Astrocyte of the cerebellum (primary cell): ENCODE measurements around the gene BRI3.

Experiments
- DNase-seq: peaks from one replicate; pipeline ENCODE4 v3.0.0-alpha.2; 2011; ENCODE audit warnings: low read depth
- H3K4me3 ChIP-seq: 2 replicates; pipeline ENCODE4 v1.5.1; 2011; ENCODE audit warnings: mild to moderate bottlenecking, low read depth, low read length, moderate library complexity
- CTCF ChIP-seq: IDR thresholded peaks from 2 replicates; pipeline ENCODE4 v1.5.1; 2012; ENCODE audit warnings: low read length, low read depth, moderate library complexity, mild to moderate bottlenecking; ENCODE audit errors: missing control alignments
- in situ Hi-C: cut with HindIII; loops from 2 replicates; pipeline ENCODE4 v1.10.0; 2017; ENCODE audit warnings: low sequenced_read_pairs

Gene BRI3

DNA sequence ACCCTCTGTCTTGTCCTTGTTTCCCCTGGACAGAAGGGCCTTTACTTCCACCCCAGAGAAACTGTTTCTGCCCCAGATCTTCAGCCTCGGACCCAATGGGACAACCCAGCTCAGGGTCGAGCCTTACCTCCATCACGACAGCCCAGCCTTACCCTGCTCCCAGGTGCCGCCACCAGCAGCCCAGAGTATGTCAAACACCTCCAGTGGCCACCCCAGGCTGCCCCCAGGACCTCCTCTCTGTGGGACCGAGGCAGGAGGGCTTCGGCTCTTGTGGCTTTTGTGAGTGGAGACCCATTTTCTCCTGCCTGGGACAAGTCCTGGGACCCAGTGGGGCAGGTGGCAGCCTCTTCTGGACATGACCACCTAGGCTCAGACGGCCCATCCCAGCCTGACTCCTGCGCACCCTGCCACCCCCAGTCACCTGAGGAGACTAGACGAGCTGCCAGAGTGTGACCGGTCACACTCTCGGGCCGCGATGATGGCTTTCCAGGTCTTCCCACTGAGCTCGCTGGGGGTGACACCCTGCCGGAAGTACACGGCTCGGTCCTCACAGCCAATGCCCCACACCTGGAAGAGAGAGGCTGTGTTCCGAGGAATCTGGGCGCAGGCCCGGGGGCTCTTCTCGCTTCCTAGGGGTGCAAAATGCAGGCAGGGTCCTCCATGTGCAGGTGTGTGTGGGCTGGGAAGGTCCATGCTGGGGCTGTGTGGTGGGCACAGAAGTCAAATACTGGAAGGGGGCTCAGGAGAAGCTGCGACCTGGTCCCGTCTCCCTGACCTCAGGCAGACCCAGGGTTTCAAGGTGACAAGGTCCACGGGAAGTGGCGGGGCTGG lies 44.9 kb upstream of the BRI3 start:
- H3K4me3 ChIP-seq, result no peak overlapping the region
- in situ Hi-C loops, result no loop called here

GRCh38 chr7:98238076-98238475 lies 43.4 kb upstream of the BRI3 start:
- in situ Hi-C loops, result no loop called here
- no peak for DNase-seq
- no peak for TF ChIP-seq CTCF
- H3K4me3 ChIP-seq, result no peak overlapping the region

More for the DNA sequence above, 44.9 kb upstream of the BRI3 start:
- no peak for DNase-seq
- no peak for TF ChIP-seq CTCF

DNA sequence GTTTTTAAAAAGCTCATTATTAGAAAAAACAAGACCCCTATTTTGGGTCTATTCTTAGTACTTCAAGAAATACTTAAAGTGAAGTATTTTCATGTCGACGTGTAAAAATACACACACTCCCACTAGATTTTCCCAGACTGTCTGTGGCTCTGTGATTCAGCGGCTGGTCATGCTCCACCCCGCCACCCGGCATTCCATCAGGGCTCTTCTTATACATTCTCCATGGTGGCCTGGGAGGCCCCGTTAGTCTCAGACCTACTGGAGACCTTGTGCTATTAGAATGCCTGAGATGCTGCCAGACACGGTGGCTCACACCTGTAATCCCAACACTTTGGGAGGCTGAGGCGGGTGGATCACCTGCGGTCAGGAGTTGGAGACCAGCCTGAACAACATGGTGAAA lies 42.5 kb upstream of the BRI3 start:
- no peak for DNase-seq
- in situ Hi-C loops, result no loop called here
- H3K4me3 ChIP-seq, result no peak overlapping the region
- TF ChIP-seq CTCF, result no peak

- in situ Hi-C loops, result no loop called here
- H3K4me3 ChIP-seq, result no peak overlapping the region
- TF ChIP-seq CTCF, result peak; percentile 83
- peak; percentile 13 for DNase-seq
Measured at GRCh38 chr7:98240961-98241673, 40.4 kb upstream of the BRI3 start.

DNA sequence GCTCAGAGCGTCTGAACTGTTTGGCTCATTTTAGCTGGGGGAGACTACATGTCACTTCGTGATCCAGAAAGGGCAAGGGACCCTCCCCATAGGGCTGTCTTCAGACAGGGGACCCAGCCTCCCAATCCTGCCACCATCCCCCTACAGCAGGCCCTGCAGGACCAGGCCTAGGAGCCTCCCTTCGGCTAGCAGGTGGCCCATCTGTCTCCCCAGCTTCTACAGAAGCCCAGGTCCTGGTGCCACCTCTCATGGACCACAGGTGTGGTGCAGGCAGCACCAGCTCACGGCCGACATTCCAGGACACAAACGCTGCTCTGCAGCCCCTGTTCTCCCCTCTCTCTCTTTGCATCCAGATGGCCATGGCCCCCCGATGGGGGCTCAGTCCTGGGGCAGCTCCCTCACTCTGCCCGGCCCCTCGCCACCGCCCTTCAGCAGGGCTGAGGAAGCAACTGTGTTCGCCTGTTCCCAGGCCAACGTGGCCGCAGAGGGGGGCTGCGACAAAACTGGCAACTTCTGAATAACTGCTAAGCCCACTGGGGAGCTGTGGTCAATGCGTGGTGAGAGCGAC lies 39.7 kb upstream of the BRI3 start:
- DNase-seq, result no peak
- no peak overlapping the region for H3K4me3 ChIP-seq
- TF ChIP-seq CTCF, result no peak
- in situ Hi-C loops, result no loop called here

GRCh38 chr7:98242342-98242741 lies 39.1 kb upstream of the BRI3 start:
- no peak for DNase-seq
- in situ Hi-C loops, result no loop called here
- H3K4me3 ChIP-seq, result no peak overlapping the region
- TF ChIP-seq CTCF, result no peak
